ENCODE data around the gene FMN1.
"Not testable (repeated sequence)": the region's sequence is repeated elsewhere in the genome, so short reads cannot be mapped to it uniquely, and the experiment has no call there.

FMN1 gene

DNA sequence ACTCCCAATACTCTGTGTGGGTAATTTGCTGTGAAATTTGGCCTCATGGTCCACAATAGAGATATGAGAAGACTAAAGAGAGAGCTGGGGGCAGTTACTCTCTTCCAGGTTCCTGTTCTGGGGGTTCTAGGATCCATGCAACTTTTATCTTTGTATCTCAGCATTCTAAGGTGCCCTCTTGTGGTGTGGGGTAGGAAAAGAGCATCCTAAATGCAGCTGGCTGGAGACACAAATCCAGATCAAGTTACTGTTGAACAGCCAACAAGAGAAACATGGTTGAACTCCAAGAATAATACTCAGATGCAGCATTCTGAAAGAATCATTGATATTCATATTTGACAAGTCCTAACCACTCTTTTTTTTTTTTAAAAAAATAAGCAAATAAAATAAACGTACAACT, 238.5 kb downstream of the FMN1 start:
- Histone ChIP-seq H3K4me3 (ENCODE audit: low read depth, low read length) (peak overlapping the region; percentile 36; the same call in 1 of the 2 replicates), H3K79me2 (ENCODE audit: control insufficient read depth, insufficient read depth, low read length, unreplicated experiment) (no peaks in the 10 kb centered on the region), H3K36me3 (ENCODE audit: insufficient read depth, low read length) (no peaks in the 10 kb centered on the region), H3K4me1 (ENCODE audit: control insufficient read depth, insufficient read depth, low read length, unreplicated experiment) (peaks cover 40% of the 10 kb centered on the region), H3K27me3 (ENCODE audit: insufficient read depth, low read length) (no peaks in the 10 kb centered on the region), H2AFZ (ENCODE audit: low read length, unreplicated experiment) (peak overlapping the region; percentile 98), H3K27ac (ENCODE audit: low read depth, low read length) (peak overlapping the region; percentile 72)

DNA sequence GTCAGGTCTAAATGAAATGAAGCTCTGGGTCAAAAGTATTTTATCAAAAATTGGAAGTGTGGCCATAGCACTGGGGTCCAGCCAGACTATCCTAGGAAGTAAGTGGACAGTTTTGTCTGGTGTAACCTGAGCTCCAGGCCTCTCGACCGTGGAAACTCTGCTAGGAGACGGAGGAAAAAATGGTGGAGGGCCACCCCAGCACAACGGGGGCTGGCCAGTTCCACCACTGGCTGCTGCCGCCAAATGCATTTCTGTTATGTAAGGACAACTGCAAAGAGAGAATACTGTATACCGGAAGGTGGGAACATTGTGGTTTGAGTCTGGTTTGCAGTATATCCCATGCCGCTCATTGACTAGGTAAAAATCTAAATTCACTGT, 241.0 kb downstream of the FMN1 start:
- no peaks in the 10 kb centered on the region for H3K79me2 ChIP-seq (ENCODE audit: control insufficient read depth, insufficient read depth, low read length, unreplicated experiment)
- H3K4me3 ChIP-seq (ENCODE audit: low read depth, low read length) = no peak overlapping the region
- H3K4me1 ChIP-seq (ENCODE audit: control insufficient read depth, insufficient read depth, low read length, unreplicated experiment) = peaks cover 33% of the 10 kb centered on the region
- H2AFZ ChIP-seq (ENCODE audit: low read length, unreplicated experiment) = peak overlapping the region; percentile 41
- H3K27ac ChIP-seq (ENCODE audit: low read depth, low read length) = no peak overlapping the region
- H3K27me3 ChIP-seq (ENCODE audit: insufficient read depth, low read length) = no peaks in the 10 kb centered on the region
- H3K36me3 ChIP-seq (ENCODE audit: insufficient read depth, low read length) = no peaks in the 10 kb centered on the region

DNA sequence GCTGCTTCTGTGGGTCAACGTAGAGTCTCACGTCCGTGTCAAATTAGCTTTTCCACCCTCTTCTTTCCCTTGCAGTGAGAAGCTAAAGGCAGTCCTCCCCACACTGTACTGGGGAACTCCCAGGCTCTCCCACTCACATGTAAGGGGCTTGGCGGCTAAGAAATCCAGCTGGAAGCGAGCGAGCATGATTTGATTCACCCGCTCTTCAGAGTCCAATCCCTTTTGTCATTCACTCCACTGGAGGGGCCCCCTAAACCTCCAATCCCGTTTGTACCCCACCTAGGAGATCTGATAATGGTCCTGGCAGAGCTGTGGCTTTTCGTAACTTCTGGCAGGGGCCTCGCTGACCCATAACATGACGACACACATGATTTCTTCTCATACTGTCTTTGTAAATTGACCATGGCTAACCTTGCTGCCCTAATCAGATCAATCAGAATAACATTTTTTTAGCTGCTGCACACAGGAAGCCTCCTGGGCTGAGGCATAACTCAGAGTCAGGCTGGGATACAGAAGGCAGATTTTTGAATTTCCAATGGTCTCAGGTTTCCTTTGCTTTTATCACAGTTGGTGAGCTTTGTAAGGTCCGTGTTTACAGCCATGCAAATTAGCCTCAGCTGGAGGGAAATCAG, 241.5 kb downstream of the FMN1 start:
- no peaks in the 10 kb centered on the region for H3K36me3 ChIP-seq (ENCODE audit: insufficient read depth, low read length)
- peak overlapping the region; percentile 41 for H2AFZ ChIP-seq (ENCODE audit: low read length, unreplicated experiment)
- no peak overlapping the region for H3K4me3 ChIP-seq (ENCODE audit: low read depth, low read length)
- H3K79me2 ChIP-seq (ENCODE audit: control insufficient read depth, insufficient read depth, low read length, unreplicated experiment) = no peaks in the 10 kb centered on the region
- no peak overlapping the region for H3K27ac ChIP-seq (ENCODE audit: low read depth, low read length)
- peaks cover 33% of the 10 kb centered on the region for H3K4me1 ChIP-seq (ENCODE audit: control insufficient read depth, insufficient read depth, low read length, unreplicated experiment)
- no peaks in the 10 kb centered on the region for H3K27me3 ChIP-seq (ENCODE audit: insufficient read depth, low read length)

DNA sequence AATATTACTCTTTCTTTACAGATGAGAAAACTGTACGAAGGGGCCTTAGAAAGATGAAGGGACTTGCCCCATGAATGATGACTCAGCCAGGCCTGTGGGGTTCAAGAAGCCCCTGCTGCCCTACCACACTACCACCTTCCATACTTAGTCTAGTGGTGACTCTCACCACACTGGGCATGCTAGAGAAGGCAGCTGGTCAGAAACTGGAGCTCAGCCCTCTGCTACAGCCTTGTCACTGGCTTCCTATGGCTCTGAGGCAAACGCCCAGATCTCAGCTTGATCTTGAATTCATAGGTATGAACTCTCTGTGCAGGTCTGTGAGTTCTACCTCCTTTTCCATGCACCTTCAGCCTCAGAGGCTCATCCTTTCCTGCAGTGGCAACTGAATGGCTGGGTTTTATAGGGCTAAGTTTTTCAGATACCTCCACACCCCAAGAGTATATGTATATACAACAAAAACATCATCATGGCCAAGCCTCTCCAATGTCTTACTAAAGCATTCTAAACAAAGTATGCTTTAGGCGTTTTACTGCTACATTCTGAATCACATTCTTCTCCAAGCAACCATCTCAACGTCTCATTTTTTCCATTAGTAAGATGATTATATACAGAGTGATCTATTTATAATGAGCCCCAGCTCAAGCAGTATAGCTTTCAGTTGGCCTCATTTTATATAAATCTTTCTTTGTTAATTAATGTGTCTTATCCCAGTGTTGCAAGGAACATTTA, 242.6 kb downstream of the FMN1 start:
- Histone ChIP-seq H3K4me3 (ENCODE audit: low read depth, low read length) (no peak overlapping the region), H3K79me2 (ENCODE audit: control insufficient read depth, insufficient read depth, low read length, unreplicated experiment) (no peaks in the 10 kb centered on the region), H3K27ac (ENCODE audit: low read depth, low read length) (no peak overlapping the region), H3K27me3 (ENCODE audit: insufficient read depth, low read length) (no peaks in the 10 kb centered on the region), H3K4me1 (ENCODE audit: control insufficient read depth, insufficient read depth, low read length, unreplicated experiment) (peaks cover 27% of the 10 kb centered on the region), H3K36me3 (ENCODE audit: insufficient read depth, low read length) (no peaks in the 10 kb centered on the region), H2AFZ (ENCODE audit: low read length, unreplicated experiment) (no peak overlapping the region)

DNA sequence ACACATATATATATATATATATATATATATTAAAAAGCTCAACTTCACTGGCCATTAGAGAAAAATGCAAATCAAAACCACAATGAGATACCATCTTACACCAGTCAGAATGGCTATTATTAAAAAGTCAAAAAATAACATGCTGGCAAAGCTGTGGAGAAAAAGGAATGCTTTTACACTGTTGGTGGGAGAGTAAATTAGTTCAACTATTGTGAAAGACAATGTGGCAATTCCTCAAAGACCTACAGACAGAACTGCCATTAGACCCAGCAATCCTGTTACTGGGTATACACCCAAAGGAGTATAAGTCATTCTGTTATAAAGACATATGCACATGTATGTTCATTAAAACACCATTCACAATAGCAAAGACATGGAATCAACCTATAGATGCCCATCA, 244.5 kb downstream of the FMN1 start:
- H3K27me3 ChIP-seq (ENCODE audit: insufficient read depth, low read length); H3K36me3 ChIP-seq (ENCODE audit: insufficient read depth, low read length); H3K79me2 ChIP-seq (ENCODE audit: control insufficient read depth, insufficient read depth, low read length, unreplicated experiment); H3K27ac ChIP-seq (ENCODE audit: low read depth, low read length); H2AFZ ChIP-seq (ENCODE audit: low read length, unreplicated experiment); H3K4me3 ChIP-seq (ENCODE audit: low read depth, low read length): not testable (repeated sequence)
- H3K4me1 ChIP-seq (ENCODE audit: control insufficient read depth, insufficient read depth, low read length, unreplicated experiment) = peaks cover 16% of the 10 kb centered on the region

DNA sequence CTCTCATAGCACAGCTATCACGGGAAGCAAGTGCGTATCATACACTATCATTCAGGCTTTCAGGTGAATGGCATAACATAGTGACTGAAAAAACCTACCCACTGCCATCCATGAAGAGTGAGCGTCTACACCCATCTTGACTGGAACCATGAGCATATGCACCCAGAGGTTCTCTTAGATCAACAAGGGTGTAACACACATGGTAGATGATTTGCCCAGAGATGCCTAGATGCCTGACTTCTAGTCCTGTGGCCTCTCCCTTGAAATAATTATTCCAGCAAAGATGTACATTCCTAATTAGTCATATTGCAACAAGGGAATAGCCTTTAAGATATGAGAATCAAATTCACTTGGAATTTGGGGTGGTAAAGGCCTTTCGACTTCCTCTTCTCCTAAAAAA, 248.3 kb downstream of the FMN1 start:
- Histone ChIP-seq H3K27me3 (ENCODE audit: insufficient read depth, low read length) (no peaks in the 10 kb centered on the region), H3K79me2 (ENCODE audit: control insufficient read depth, insufficient read depth, low read length, unreplicated experiment) (no peaks in the 10 kb centered on the region), H2AFZ (ENCODE audit: low read length, unreplicated experiment) (no peak overlapping the region), H3K27ac (ENCODE audit: low read depth, low read length) (no peak overlapping the region), H3K4me3 (ENCODE audit: low read depth, low read length) (no peak overlapping the region), H3K4me1 (ENCODE audit: control insufficient read depth, insufficient read depth, low read length, unreplicated experiment) (no peaks in the 10 kb centered on the region), H3K36me3 (ENCODE audit: insufficient read depth, low read length) (no peaks in the 10 kb centered on the region)

DNA sequence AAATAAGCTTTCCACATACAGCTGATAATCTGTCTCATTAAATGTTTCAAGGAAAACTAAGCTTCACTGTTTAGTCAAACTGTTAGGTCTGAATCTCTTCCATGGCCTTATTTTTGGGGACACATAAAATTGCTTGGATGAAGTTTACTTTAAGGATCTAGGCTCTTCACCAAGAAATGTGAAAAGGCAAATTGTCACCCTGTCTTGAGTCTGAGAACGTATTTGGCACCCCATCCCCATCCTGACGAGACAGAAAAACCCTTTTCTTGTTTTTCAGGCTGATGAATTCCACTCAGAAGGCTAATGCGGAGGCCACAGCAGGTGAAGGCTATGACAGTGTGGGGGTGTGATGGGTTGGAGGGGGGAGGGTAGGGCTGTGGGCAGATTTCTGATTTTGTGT, 250.1 kb downstream of the FMN1 start:
- H3K36me3 ChIP-seq (ENCODE audit: insufficient read depth, low read length) = no peaks in the 10 kb centered on the region
- H3K79me2 ChIP-seq (ENCODE audit: control insufficient read depth, insufficient read depth, low read length, unreplicated experiment) = no peaks in the 10 kb centered on the region
- H3K4me3 ChIP-seq (ENCODE audit: low read depth, low read length) = no peak overlapping the region
- no peak overlapping the region for H3K27ac ChIP-seq (ENCODE audit: low read depth, low read length)
- H2AFZ ChIP-seq (ENCODE audit: low read length, unreplicated experiment) = no peak overlapping the region
- no peaks in the 10 kb centered on the region for H3K4me1 ChIP-seq (ENCODE audit: control insufficient read depth, insufficient read depth, low read length, unreplicated experiment)
- no peaks in the 10 kb centered on the region for H3K27me3 ChIP-seq (ENCODE audit: insufficient read depth, low read length)

DNA sequence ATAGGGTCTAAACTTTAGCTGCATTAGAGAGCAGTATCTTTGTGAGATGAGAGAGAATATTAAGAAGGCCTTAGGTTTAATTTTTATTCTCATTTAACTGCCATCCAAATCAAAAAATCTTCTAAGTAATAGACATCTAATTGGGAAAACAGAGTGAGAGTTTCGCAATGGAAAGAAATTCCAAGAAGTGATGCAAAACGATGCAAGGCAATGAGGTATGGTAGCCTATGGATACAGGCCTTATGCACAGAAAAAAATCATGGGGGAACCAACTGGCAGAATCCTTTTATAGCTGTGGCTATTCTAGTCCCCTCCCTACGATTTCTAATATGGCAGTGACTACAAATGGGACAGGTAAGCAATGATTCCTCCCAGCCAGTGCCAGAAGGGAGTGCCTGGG, 250.8 kb downstream of the FMN1 start:
- no peaks in the 10 kb centered on the region for H3K27me3 ChIP-seq (ENCODE audit: insufficient read depth, low read length)
- H3K36me3 ChIP-seq (ENCODE audit: insufficient read depth, low read length) = no peaks in the 10 kb centered on the region
- no peaks in the 10 kb centered on the region for H3K4me1 ChIP-seq (ENCODE audit: control insufficient read depth, insufficient read depth, low read length, unreplicated experiment)
- H2AFZ ChIP-seq (ENCODE audit: low read length, unreplicated experiment) = no peak overlapping the region
- no peak overlapping the region for H3K27ac ChIP-seq (ENCODE audit: low read depth, low read length)
- H3K4me3 ChIP-seq (ENCODE audit: low read depth, low read length) = no peak overlapping the region
- H3K79me2 ChIP-seq (ENCODE audit: control insufficient read depth, insufficient read depth, low read length, unreplicated experiment) = no peaks in the 10 kb centered on the region

DNA sequence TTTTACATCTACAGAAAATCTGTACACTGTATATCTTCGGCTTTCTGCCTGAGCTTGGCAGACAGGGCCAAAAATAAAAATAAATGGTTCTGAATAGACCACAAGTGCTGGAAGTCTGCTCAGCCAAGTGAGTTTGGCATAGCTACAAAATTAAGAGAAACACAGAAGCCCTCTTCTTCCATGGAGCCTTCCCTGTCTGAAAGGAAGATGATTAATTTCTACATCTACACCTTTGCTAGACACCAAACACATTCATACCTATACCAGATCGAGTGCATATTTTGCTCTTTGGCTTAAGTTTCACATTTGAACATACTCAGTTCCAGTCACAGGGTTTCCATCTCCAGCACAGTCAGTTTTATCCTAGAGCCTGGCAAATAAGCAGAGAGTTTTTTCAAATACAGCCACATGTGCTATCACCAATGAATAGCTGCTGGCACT, 252.1 kb downstream of the FMN1 start:
- Histone ChIP-seq H2AFZ (ENCODE audit: low read length, unreplicated experiment) (no peak overlapping the region), H3K27me3 (ENCODE audit: insufficient read depth, low read length) (no peaks in the 10 kb centered on the region), H3K4me3 (ENCODE audit: low read depth, low read length) (no peak overlapping the region), H3K4me1 (ENCODE audit: control insufficient read depth, insufficient read depth, low read length, unreplicated experiment) (no peaks in the 10 kb centered on the region), H3K27ac (ENCODE audit: low read depth, low read length) (no peak overlapping the region), H3K36me3 (ENCODE audit: insufficient read depth, low read length) (no peaks in the 10 kb centered on the region), H3K79me2 (ENCODE audit: control insufficient read depth, insufficient read depth, low read length, unreplicated experiment) (no peaks in the 10 kb centered on the region)

DNA sequence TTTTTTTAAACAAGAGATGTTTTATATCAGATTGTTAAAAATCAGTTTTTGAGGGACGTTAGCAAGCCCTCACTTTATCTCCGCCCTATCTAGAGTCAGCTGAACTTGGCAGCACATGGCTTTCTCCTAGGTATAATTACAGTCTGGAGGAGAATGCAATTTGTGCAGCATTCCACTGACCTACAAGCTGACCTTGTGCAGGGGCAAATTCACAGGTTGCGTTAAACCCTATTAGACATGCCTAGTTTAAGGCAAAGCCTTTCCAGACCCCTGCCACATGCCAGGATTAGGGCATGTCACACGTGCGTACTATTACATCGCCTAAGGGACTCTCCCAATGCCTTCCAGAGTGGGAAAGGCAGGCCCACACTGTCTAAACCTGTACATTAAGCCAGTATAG, 252.7 kb downstream of the FMN1 start:
- Histone ChIP-seq H3K79me2 (ENCODE audit: control insufficient read depth, insufficient read depth, low read length, unreplicated experiment) (no peaks in the 10 kb centered on the region), H3K36me3 (ENCODE audit: insufficient read depth, low read length) (no peaks in the 10 kb centered on the region), H2AFZ (ENCODE audit: low read length, unreplicated experiment) (no peak overlapping the region), H3K27me3 (ENCODE audit: insufficient read depth, low read length) (no peaks in the 10 kb centered on the region), H3K4me3 (ENCODE audit: low read depth, low read length) (no peak overlapping the region), H3K27ac (ENCODE audit: low read depth, low read length) (no peak overlapping the region), H3K4me1 (ENCODE audit: control insufficient read depth, insufficient read depth, low read length, unreplicated experiment) (no peaks in the 10 kb centered on the region)

DNA sequence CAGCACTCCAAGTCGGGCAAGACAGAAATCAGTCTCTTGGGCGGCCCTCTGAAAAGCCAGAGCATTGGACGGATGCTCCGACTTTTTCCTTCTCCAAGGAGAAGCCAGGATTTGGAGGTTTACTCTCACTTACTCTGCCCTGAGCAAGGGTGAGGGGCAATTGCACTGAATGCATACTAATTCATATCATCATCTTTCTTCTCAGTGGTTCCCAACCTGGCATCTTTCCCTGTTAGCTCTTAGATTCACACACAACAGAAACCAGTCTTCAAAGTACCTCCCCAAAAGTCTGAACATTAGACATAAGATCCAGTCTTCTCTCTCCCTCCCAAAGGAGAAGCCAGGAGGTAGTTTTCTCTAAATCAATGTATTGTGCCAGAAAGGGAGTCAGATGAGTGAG, 257.5 kb downstream of the FMN1 start:
- no peaks in the 10 kb centered on the region for H3K27me3 ChIP-seq (ENCODE audit: insufficient read depth, low read length)
- H3K27ac ChIP-seq (ENCODE audit: low read depth, low read length) = no peak overlapping the region
- H2AFZ ChIP-seq (ENCODE audit: low read length, unreplicated experiment) = no peak overlapping the region
- no peak overlapping the region for H3K4me3 ChIP-seq (ENCODE audit: low read depth, low read length)
- no peaks in the 10 kb centered on the region for H3K36me3 ChIP-seq (ENCODE audit: insufficient read depth, low read length)
- H3K79me2 ChIP-seq (ENCODE audit: control insufficient read depth, insufficient read depth, low read length, unreplicated experiment) = no peaks in the 10 kb centered on the region
- H3K4me1 ChIP-seq (ENCODE audit: control insufficient read depth, insufficient read depth, low read length, unreplicated experiment) = peaks cover 9% of the 10 kb centered on the region
